ENCODE measurements around the gene DUSP10.

Gene DUSP10

GRCh38 chr1:221741703-221742554 lies at the start of gene DUSP10:
Gene DUSP10 (minus strand): TSS chr1:221742089. CDS start chr1:221739744, 2,345 bp downstream.
- DNase-seq: peak; percentile 100

DNA sequence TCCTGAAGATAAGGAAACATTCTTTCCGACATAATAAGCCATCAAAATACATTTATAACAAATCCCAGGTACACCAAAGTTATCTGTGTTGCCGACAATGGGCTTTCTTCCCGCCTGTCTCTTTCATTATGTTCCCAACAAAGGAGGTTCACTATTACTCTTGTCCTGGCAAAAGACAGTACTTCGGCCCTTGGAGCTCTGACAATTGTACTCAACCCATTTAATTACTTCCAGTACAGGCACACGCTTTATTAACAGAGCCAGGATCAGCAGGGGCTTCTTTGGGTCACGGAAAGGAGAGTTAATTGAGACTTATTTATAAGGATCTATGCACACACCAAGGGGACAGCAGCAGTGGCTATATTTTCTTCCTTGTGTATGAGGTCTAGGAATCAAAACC lies 46.6 kb upstream of the DUSP10 start:
- DNase-seq: no peak

GRCh38 chr1:221786647-221787046 lies 44.8 kb upstream of the DUSP10 start:
- no peak for DNase-seq

DNA sequence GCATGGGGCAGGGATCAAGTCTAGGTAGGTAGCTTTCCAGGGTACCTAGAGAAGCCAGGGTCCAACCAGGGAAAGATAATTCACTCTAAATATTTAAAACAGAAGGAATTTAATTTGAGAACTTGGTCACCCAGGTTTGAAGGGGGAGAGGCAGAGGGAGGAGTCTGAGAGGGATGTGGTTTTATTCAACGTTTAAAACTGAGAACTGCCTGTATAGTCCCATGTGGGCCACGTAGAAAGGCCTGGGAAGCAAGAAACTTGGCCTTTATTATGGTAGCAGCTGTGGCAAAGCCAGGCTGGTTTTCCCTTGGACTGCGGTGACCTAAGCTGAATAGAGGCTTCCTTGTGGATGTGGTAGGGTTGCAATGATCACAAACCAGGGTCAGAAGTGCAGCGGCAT lies 42.0 kb upstream of the DUSP10 start:
- no peak for DNase-seq

DNA sequence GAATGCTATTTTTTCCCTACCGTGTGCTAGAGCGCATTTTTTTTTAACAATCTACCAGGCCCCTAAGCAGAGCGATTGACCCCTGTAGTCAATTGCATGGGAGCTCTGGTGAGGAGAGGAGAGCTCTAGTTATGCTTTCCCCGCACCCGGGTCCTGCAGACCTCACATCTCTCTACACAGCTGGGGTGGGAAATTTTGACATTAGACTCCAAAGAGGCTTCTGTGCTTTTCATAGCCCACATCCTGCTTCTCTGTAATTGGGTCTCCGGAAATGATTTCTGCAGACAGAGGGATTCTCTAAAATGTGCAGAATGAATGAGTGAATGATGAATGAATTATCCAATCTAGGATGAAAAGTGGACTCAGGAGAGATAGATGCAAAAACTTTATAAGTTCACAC lies 41.5 kb upstream of the DUSP10 start:
- DNase-seq: no peak

GRCh38 chr1:221782970-221783369 lies 41.1 kb upstream of the DUSP10 start:
- DNase-seq: no peak

DNA sequence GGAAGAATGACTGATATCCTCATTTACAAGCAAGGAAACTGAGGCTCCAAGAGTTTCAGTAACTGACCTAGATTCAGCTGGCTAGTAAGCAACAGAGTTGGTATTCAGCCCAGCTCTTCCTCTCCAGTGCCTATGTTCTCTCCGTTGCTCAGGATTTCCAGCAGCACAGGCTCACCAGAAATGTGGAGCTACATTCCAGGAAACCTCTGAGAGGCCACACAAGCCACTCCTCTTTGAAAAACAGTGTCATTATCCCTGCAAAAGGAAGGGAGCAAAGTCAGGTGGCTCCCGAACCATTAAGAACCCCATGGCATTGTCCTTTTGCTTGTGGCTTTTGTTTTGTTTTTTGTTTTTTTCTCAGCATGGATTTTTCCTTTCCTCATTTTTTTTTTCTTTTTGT lies 40.6 kb upstream of the DUSP10 start:
- no peak for DNase-seq

DNA sequence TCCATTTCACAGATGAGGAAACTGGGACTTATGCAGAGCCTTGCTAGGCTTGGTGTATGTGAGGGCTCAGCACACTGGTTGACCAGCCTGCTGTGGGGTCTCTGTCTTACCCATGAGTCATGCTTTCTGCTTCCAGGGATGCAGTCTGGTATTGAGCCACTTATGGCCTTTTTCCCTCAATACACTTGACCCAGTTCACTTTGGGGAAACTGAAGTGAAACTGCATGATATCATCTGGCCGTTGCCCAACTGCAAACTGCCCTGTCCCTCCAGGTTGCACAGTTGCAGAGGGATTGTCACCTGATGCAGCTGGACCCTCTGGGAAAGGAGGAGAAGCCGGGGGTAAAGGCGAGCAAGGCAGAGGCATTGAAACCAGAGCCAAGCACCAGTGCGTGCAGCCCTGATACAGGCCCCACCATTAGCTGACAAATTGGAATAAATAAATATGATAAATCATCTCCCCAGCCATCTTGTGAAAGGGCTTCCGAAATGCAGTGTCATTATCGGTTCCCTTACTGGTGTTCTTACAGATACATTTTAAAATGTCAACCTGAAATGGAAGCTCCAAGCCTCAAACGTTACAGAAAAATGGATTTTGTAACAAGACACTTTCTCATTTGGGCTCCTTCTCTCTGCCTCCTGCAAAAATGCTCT lies 39.3 kb upstream of the DUSP10 start:
- no peak for DNase-seq

DNA sequence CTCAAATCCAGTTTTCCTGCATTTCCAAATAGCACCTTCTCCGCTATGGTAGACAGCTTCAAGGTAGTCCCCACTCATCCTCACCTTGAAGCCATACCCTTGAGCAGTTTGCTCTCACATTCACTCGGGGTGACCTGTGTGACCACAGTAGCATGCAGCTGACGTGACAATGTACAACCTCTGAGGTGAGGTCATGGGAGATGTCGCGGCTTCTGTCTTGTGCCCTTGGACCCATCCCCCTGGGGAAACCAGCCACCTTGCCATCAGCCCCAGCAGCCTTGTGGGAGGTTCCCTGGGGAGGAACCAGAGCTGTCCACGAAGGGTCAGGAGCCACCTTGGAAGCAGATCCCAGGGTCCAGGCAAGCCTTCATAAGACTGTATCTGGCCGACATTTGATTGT lies 38.3 kb upstream of the DUSP10 start:
- DNase-seq: no peak

GRCh38 chr1:221779771-221780170 lies 37.9 kb upstream of the DUSP10 start:
- DNase-seq: no peak

DNA sequence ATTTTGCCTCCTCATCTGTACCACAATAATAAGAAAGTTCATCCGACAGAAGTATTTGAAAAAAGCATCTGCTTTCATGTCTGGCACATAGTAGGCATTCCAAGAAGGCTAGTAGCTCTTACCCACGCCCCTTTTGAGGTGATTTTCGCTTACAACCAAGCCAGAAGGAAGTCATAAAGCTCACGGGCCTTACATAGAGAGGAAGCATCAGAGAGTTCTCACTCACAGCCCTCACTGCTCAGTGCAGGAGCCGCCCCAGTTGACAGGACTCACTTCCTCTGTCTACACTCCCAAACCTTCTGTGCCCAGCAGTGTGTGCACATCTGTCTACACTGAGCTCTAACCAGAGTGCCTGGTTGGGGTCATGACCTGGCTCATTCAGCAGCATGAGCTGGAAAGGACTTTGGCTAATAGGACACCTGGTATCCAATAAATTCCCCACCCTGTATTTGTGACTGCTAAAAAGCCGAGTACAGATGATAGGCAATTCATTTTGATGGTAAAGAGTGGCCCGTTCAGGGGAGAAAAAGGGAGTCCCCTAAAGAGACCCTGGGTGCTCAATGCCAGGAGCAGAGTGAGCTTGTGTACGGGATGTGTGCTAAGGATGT lies 36.8 kb upstream of the DUSP10 start:
- DNase-seq: no peak

DNA sequence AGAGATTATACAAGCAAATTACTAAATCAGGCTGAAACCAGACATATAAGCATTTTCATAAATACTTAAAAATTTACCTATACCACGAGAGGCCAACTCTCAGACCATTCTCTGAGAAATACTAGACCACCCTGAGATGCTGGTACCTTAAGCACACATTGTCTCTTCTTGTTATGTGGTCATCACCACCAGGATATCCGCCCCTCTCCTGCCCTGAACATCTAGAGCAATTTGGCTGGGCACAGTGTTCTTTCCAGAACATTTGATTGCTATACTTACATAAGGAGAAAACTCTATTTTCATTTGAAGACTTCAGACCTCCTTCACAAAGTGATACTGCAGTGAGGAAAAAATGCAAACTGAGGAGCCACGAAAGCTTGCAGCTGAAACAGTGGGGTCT lies 36.2 kb upstream of the DUSP10 start:
- DNase-seq: no peak

- no peak for DNase-seq
Observed at GRCh38 chr1:221777431-221778072, 35.7 kb upstream of the DUSP10 start.

DNA sequence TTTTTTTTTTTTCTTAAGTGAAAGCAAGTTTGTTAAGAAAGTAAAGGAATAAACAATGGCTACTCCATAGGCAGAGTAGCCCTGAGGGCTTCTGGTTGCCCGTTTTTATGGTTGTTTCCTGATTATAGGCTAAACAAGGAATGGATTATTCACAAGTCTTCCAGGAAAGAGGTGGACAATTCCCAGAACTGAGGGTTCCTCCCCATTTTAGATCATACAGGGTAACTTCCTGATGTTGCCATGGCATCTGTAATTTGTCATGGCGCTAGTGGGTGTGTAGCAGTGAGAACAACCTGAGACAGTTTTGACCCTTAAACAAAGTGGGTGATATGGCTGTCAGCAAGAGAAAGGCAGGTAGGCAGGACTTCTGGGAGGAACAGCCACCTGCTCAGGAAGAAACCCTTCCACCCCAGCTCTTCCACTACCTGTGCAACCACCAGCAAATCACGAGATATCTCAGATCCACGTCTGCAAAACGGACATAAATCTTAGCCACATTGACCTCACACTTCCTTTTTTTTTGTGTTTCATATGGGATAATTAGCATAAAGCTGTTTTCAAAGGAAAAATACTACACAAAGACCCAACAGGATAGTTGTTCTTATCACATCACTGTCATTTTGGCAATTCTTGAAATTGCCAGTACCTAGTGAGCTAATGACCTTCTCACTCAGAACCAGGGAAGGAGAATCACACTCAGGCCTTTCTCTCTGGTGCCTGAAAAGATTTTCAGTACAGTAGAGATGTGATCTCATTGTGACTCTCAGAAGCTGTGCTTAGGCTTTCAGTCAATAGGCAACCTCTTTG lies 34.8 kb upstream of the DUSP10 start:
- no peak for DNase-seq

DNA sequence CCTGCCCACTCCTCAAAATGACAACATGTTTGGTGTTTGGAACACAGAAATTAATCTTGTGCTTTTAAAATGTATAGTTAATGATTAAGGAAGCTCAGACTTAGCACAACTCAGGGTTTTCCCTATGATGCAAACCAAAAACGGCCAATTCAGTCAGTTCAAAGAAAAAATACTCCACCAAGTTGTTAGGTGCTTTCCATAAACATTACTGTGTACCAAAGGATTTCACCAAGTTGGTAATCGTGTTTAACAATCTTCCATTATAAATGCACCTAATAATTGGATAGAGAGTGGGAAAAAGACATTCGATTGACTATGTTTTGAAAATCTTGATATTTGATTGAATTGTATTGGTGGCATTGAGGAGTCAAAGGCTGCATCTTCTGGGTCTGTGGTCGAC lies 33.3 kb upstream of the DUSP10 start:
- DNase-seq: no peak

DNA sequence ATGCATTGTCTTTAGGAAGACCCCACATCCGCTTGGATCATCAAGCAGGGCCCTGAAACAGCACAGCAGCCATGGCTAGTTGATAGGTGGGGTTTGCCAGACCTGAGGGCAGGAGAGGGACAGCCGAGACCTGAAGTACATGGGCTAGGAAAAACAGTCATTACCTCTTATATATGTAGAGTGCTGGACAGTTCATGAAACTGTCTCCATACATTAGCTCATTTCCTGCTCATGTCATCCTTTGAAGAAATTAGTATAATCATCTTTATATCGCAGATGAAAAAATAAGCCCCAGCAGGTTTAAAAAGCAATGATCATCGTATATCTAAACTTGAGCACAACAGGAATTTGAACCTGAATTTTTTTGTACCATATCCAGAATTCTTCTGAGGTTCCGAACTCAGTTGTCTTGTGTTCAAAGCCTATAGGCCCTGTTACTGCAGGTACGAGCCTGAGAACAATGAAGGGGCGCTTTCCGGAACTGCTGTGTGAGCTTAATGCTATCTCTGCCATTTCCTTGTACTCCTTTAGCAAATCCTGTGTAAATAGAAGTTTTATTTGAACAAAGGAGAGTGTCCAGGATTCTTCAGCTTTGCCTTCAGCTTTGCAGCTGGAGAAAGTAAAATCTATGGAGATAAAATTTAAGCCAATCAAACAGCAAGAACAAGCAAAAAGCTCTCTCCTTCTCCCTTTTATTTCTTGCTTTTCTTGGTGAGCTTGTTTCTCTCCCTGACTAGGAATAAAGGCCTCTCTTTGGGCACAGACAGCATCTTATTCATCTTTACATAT lies 32.4 kb upstream of the DUSP10 start:
- no peak for DNase-seq

- no peak for DNase-seq
Observed at GRCh38 chr1:221773383-221773782, 31.5 kb upstream of the DUSP10 start.

GRCh38 chr1:221772117-221772516 lies 30.2 kb upstream of the DUSP10 start:
- no peak for DNase-seq

DNA sequence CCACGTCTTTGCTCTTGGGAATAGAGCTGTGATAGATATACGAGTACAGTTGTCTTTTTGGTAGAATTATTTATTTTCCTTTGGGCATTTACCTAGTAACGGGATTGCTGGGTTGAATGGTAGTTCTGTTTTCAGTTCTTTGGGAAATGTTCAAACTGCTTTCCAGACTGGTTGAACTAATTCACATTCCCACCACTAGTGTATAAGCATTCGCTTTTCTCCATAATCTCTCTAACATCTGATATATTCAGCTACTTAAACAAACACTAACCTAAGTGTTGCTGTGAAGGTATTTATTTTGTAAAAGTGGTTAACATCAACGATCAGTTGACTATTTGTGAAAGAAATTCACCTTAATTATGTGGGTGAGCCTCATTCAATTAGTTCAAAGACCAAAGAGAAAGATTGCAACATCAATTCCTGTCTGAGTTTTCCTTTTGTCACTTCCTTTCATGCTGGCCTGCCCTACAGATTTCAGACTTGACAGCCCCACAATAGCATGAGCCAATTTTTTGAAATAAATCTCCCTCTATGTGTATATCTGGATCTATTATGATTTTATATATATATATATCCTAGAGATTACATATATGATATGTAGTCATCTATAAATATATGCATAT lies 26.7 kb upstream of the DUSP10 start:
- DNase-seq: no peak

GRCh38 chr1:221766210-221766609 lies 24.3 kb upstream of the DUSP10 start:
- no peak for DNase-seq

DNA sequence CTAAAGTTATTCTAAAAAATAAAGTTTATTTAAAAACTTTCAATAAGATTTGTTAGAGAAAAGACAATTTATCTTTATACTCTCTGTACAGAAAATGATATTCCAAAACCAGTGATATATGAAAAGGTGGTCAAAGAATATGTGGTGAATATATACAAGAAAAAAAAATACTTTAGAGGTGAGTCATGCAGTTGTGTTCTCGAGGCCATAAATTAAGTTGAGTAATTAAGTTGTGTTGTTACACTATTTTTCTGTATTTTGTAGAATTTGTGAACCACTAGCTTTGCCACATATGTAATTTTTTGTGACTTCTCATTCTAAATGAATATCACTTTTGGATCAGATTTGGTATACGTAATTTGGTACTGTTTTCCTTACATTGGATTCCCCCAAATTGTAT lies 23.6 kb upstream of the DUSP10 start:
- DNase-seq: no peak

Data from NCI-H1436 (cell line).